Fibroblast of pulmonary artery (primary cell): ENCODE data around the gene RUFY1.
"Not testable (repeated sequence)": the region's sequence is repeated elsewhere in the genome, so short reads cannot be mapped to it uniquely, and the experiment has no call there.

ENCODE experiments used
- DNase-seq: peaks from one replicate; pipeline ENCODE4 v3.0.0-alpha.2; 2010; ENCODE audit warnings: low read depth
- H3K4me3 ChIP-seq: replicated peaks from 2 replicates; pipeline ENCODE4 v1.5.1; 2011; ENCODE audit warnings: low read depth, mild to moderate bottlenecking, control low read depth, low read length, moderate library complexity
- TF ChIP-seq, protein P1 (sequence below): IDR thresholded peaks from 2 replicates; pipeline ENCODE4 v1.5.1; 2011; ENCODE audit warnings: mild to moderate bottlenecking, control low read depth, low read length, inconsistent platforms; ENCODE audit errors: missing control alignments

The RUFY1 gene

DNA sequence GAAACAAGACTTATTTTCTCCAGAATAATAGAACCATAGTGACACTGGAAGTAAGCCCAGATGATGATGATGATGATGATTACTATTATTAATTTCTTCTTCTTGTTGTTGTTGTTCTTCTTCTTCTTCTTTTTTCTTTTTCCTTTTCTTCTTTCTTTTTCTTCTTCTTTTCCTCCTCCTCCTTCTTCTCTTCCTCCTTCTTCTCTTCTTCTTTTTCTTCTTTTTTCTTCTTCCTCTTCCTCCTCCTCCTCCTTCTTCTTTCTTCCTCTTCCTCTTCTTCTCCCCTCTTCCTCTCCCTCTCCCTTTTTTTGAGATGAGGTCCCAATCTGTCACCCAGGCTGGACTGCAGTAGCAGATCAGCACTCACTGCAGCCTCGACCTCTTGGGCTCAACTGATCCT lies 40.5 kb upstream of the RUFY1 start:
- TF ChIP-seq, protein P1, sequence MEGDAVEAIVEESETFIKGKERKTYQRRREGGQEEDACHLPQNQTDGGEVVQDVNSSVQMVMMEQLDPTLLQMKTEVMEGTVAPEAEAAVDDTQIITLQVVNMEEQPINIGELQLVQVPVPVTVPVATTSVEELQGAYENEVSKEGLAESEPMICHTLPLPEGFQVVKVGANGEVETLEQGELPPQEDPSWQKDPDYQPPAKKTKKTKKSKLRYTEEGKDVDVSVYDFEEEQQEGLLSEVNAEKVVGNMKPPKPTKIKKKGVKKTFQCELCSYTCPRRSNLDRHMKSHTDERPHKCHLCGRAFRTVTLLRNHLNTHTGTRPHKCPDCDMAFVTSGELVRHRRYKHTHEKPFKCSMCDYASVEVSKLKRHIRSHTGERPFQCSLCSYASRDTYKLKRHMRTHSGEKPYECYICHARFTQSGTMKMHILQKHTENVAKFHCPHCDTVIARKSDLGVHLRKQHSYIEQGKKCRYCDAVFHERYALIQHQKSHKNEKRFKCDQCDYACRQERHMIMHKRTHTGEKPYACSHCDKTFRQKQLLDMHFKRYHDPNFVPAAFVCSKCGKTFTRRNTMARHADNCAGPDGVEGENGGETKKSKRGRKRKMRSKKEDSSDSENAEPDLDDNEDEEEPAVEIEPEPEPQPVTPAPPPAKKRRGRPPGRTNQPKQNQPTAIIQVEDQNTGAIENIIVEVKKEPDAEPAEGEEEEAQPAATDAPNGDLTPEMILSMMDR: no peak
- DNase-seq: no peak
- H3K4me3 ChIP-seq: no peak overlapping the region

DNA sequence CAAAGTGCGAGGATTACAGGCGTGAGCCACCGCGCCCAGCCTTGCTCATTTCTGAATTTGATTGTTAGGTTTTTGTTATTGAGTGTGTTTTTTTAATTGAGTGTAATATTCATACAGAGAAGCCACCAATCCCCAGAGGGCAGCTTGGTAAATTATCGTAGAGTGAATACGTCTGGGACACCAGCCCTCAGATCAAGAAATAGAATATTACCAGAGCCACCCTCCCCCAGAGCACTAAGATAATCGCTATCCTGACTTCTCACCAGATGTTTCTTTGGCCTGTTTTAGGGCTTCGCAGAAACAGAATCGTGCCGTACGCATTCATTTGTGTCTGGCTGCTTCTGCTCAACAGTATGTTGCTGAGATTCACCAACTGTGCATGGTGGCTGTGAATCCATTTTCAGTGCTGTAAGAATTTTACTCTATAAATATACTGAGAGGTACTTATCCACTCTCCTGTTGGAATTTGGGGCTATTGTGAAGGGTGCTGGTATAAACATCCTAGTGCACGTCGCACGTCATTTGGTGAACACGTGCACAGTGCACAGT lies 37.8 kb upstream of the RUFY1 start:
- DNase-seq: no peak
- no peak overlapping the region for H3K4me3 ChIP-seq
- TF ChIP-seq, protein P1: no peak

GRCh38 chr5:179515501-179515900 lies 34.9 kb upstream of the RUFY1 start:
- not testable (repeated sequence) for H3K4me3 ChIP-seq, DNase-seq

DNA sequence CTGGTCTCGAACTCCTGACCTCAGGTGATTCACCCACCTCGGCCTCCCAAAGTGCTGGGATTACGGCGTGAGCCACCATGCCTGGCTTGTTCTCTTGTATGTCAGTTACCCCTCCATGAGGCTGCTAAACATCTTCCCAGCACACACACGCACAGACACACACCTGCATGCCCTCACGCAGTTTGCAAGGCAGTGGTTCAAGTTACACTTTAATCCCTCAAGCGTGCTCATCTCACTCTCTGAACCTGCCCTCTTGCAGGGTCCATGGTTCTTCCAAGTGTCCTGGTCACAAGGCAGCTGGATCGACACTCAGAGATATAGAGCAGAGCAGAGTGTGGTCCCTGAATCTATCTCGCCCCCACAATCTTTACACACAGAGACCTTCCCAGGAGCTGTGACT lies 34.1 kb upstream of the RUFY1 start:
- no peak for DNase-seq
- TF ChIP-seq, protein P1: no peak
- no peak overlapping the region for H3K4me3 ChIP-seq

- H3K4me3 ChIP-seq, DNase-seq: not testable (repeated sequence)
These were observed 32.6 kb upstream of the RUFY1 start for GRCh38 chr5:179517746-179518145.

GRCh38 chr5:179518369-179518768 lies 32.0 kb upstream of the RUFY1 start:
- H3K4me3 ChIP-seq, DNase-seq: not testable (repeated sequence)

GRCh38 chr5:179519416-179520070 lies 30.8 kb upstream of the RUFY1 start:
- not testable (repeated sequence) for DNase-seq, H3K4me3 ChIP-seq

GRCh38 chr5:179522107-179522506 lies 28.2 kb upstream of the RUFY1 start:
- DNase-seq, H3K4me3 ChIP-seq: not testable (repeated sequence)

GRCh38 chr5:179526978-179527377 lies 23.4 kb upstream of the RUFY1 start:
- no peak overlapping the region for H3K4me3 ChIP-seq
- TF ChIP-seq, protein P1: no peak
- DNase-seq: no peak
